HL-60 (cell line): ENCODE measurements around the gene ZNF586.

Source experiments
- DNase-seq, 2 experiments: peaks; one replicate each; pipeline ENCODE4 v3.0.0-alpha.2; 2010 to 2020; ENCODE audit warnings: low read depth in 1 of 2, low spot score in 1 of 2
- H3K27ac ChIP-seq: fragments of 250-450 bp; sonication (Bioruptor Pico); replicated peaks from 2 replicates; pipeline ENCODE4 v1.5.1; 2020; ENCODE audit warnings: mild to moderate bottlenecking, moderate library complexity
- H3K27me3 ChIP-seq: fragments of 250-450 bp; sonication (Bioruptor Pico); 2 replicates; pipeline ENCODE4 v1.5.1; 2021; ENCODE audit warnings: mild to moderate bottlenecking, moderate library complexity; ENCODE audit not compliant: insufficient read depth, poor library complexity, severe bottlenecking
- H3K4me3 ChIP-seq: replicated peaks from 2 replicates; pipeline ENCODE4 v1.5.1; 2011; ENCODE audit warnings: mild to moderate bottlenecking, control low read depth, low read length; ENCODE audit not compliant: insufficient read depth
- CTCF ChIP-seq: IDR thresholded peaks from one replicate; pipeline ENCODE4 v1.5.1; 2011; ENCODE audit warnings: low read length, control low read depth, inconsistent platforms; ENCODE audit not compliant: insufficient read depth
- GABPA ChIP-seq: IDR thresholded peaks from 2 replicates; pipeline ENCODE4 v1.6.1; 2012; ENCODE audit warnings: low read depth
- POLR2AphosphoS5 ChIP-seq: IDR thresholded peaks from 2 replicates; pipeline ENCODE4 v1.6.1; 2012; ENCODE audit warnings: low read depth
- REST ChIP-seq: IDR thresholded peaks from 2 replicates; pipeline ENCODE4 v1.6.1; 2012; ENCODE audit warnings: low read depth; ENCODE audit not compliant: insufficient replicate concordance
- SPI1 ChIP-seq: IDR thresholded peaks from 2 replicates; pipeline ENCODE4 v1.6.1; 2012; ENCODE audit warnings: low read depth, mild to moderate bottlenecking, borderline replicate concordance

Gene ZNF586

GRCh38 chr19:57817976-57818375, 48.5 kb downstream of the ZNF586 start:
- DNase-seq = no peak
- no peak overlapping the region for H3K27ac ChIP-seq
- H3K27me3 ChIP-seq = no peaks in the 10 kb centered on the region
- no peak for TF ChIP-seq REST
- TF ChIP-seq GABPA = no peak
- no peak for TF ChIP-seq CTCF
- TF ChIP-seq POLR2AphosphoS5 = no peak
- TF ChIP-seq SPI1 = no peak
- no peak overlapping the region for H3K4me3 ChIP-seq

- Histone ChIP-seq H3K4me3 (no peak overlapping the region), H3K27ac (peak overlapping the region; percentile 84), H3K27me3 (no peaks in the 10 kb centered on the region)
- TF ChIP-seq REST (no peak), CTCF (no peak), GABPA (no peak), SPI1 (no peak), POLR2AphosphoS5 (no peak)
- DNase-seq = no peak
Observed at GRCh38 chr19:57818378-57818777, 48.9 kb downstream of the ZNF586 start.

GRCh38 chr19:57819475-57820148, 50.1 kb downstream of the ZNF586 start:
- DNase-seq = peak; percentile 92 to 93
- Histone ChIP-seq H3K4me3 (peak overlapping the region; percentile 99), H3K27ac (peak overlapping the region; percentile 84), H3K27me3 (no peaks in the 10 kb centered on the region)
- TF ChIP-seq POLR2AphosphoS5 = peak; percentile 93
- peak; percentile 57 for TF ChIP-seq REST
- peak; percentile 93 for TF ChIP-seq GABPA
- TF ChIP-seq CTCF = no peak
- no peak for TF ChIP-seq SPI1
